ENCODE measurements around the gene ATXN1.

Gene ATXN1

GRCh38 chr6:16694781-16695578 lies 66.3 kb downstream of the ATXN1 start:
- no peak for DNase-seq

- DNase-seq = no peak
Measured at GRCh38 chr6:16691324-16691723, 69.9 kb downstream of the ATXN1 start.

- no peak for DNase-seq
Measured at GRCh38 chr6:16690608-16691142, 70.6 kb downstream of the ATXN1 start.

- no peak for DNase-seq
Measured at GRCh38 chr6:16689788-16690607, 71.3 kb downstream of the ATXN1 start.

- no peak for DNase-seq
Measured at GRCh38 chr6:16688984-16689636, 72.2 kb downstream of the ATXN1 start.

GRCh38 chr6:16688436-16688835 lies 72.8 kb downstream of the ATXN1 start:
- no peak for DNase-seq

- no peak for DNase-seq
Measured at GRCh38 chr6:16687045-16687444, 74.2 kb downstream of the ATXN1 start.

- no peak for DNase-seq
Measured at GRCh38 chr6:16684896-16685554, 76.2 kb downstream of the ATXN1 start.

GRCh38 chr6:16684195-16684689 lies 77.0 kb downstream of the ATXN1 start:
- DNase-seq = no peak

- no peak for DNase-seq
Measured at GRCh38 chr6:16683641-16684194, 77.5 kb downstream of the ATXN1 start.

GRCh38 chr6:16681260-16681873 lies 79.9 kb downstream of the ATXN1 start:
- no peak for DNase-seq

- DNase-seq = no peak
Measured at GRCh38 chr6:16679050-16679449, 82.2 kb downstream of the ATXN1 start.

- no peak for DNase-seq
Measured at GRCh38 chr6:16677458-16677857, 83.8 kb downstream of the ATXN1 start.

GRCh38 chr6:16676978-16677377 lies 84.3 kb downstream of the ATXN1 start:
- no peak for DNase-seq

GRCh38 chr6:16676376-16676775 lies 84.9 kb downstream of the ATXN1 start:
- no peak for DNase-seq

- no peak for DNase-seq
Measured at GRCh38 chr6:16674801-16675392, 86.4 kb downstream of the ATXN1 start.

- no peak for DNase-seq
Measured at GRCh38 chr6:16673011-16673797, 88.1 kb downstream of the ATXN1 start.

GRCh38 chr6:16671302-16672289 lies 89.7 kb downstream of the ATXN1 start:
- DNase-seq = no peak

- no peak for DNase-seq
Measured at GRCh38 chr6:16670617-16671051, 90.6 kb downstream of the ATXN1 start.

Measured in NCI-H2029 (cell line).